ENCODE results near the gene ALOX15.
"Not testable (repeated sequence)": the region's sequence is repeated elsewhere in the genome, so short reads cannot be mapped to it uniquely, and the experiment has no call there.

The ALOX15 gene

GRCh38 chr17:4658478-4659305, 17.2 kb upstream of the ALOX15 start:
- DNase-seq (ENCODE audit: low read depth) = peak; percentile 64
- H3K4me3 ChIP-seq (ENCODE audit: low read depth, low read length) = no peak overlapping the region
- no peak for TF ChIP-seq MAX (IDR thresholded peaks at IDR 0.05; ENCODE audit: low read depth, low read length)
- no peak for TF ChIP-seq CTCF (IDR thresholded peaks at IDR 0.05; ENCODE audit: low read depth, low read length)
- no peak for TF ChIP-seq POLR2A (IDR thresholded peaks at IDR 0.05; ENCODE audit: extremely low read depth, insufficient read length)
- no peak for TF ChIP-seq MYC (IDR thresholded peaks at IDR 0.05; ENCODE audit: low read depth, low read length)

- no peak for DNase-seq (ENCODE audit: low read depth)
- no peak overlapping the region for H3K4me3 ChIP-seq (ENCODE audit: low read depth, low read length)
- TF ChIP-seq CTCF (IDR thresholded peaks at IDR 0.05; ENCODE audit: low read depth, low read length) = no peak
- no peak for TF ChIP-seq POLR2A (IDR thresholded peaks at IDR 0.05; ENCODE audit: extremely low read depth, insufficient read length)
- no peak for TF ChIP-seq MYC (IDR thresholded peaks at IDR 0.05; ENCODE audit: low read depth, low read length)
- TF ChIP-seq MAX (IDR thresholded peaks at IDR 0.05; ENCODE audit: low read depth, low read length) = no peak
Observed at GRCh38 chr17:4657678-4658077, 16.2 kb upstream of the ALOX15 start.

GRCh38 chr17:4655933-4656332, 14.5 kb upstream of the ALOX15 start:
- not testable (repeated sequence) for DNase-seq (ENCODE audit: low read depth); H3K4me3 ChIP-seq (ENCODE audit: low read depth, low read length)

- no peak overlapping the region for H3K4me3 ChIP-seq (ENCODE audit: low read depth, low read length)
- TF ChIP-seq POLR2A (IDR thresholded peaks at IDR 0.05; ENCODE audit: extremely low read depth, insufficient read length) = no peak
- TF ChIP-seq MAX (IDR thresholded peaks at IDR 0.05; ENCODE audit: low read depth, low read length) = no peak
- no peak for TF ChIP-seq MYC (IDR thresholded peaks at IDR 0.05; ENCODE audit: low read depth, low read length)
- no peak for TF ChIP-seq CTCF (IDR thresholded peaks at IDR 0.05; ENCODE audit: low read depth, low read length)
- DNase-seq (ENCODE audit: low read depth) = no peak
Observed at GRCh38 chr17:4652997-4653396, 11.5 kb upstream of the ALOX15 start.

GRCh38 chr17:4648741-4649140, 7.3 kb upstream of the ALOX15 start:
- TF ChIP-seq CTCF (IDR thresholded peaks at IDR 0.05; ENCODE audit: low read depth, low read length) = no peak
- no peak for TF ChIP-seq MYC (IDR thresholded peaks at IDR 0.05; ENCODE audit: low read depth, low read length)
- TF ChIP-seq MAX (IDR thresholded peaks at IDR 0.05; ENCODE audit: low read depth, low read length) = no peak
- TF ChIP-seq POLR2A (IDR thresholded peaks at IDR 0.05; ENCODE audit: extremely low read depth, insufficient read length) = no peak
- no peak overlapping the region for H3K4me3 ChIP-seq (ENCODE audit: low read depth, low read length)
- peak; percentile 24 for DNase-seq (ENCODE audit: low read depth)

GRCh38 chr17:4645642-4646041, 4.2 kb upstream of the ALOX15 start:
- no peak overlapping the region for H3K4me3 ChIP-seq (ENCODE audit: low read depth, low read length)
- no peak for TF ChIP-seq MYC (IDR thresholded peaks at IDR 0.05; ENCODE audit: low read depth, low read length)
- no peak for TF ChIP-seq CTCF (IDR thresholded peaks at IDR 0.05; ENCODE audit: low read depth, low read length)
- TF ChIP-seq POLR2A (IDR thresholded peaks at IDR 0.05; ENCODE audit: extremely low read depth, insufficient read length) = no peak
- no peak for TF ChIP-seq MAX (IDR thresholded peaks at IDR 0.05; ENCODE audit: low read depth, low read length)
- DNase-seq (ENCODE audit: low read depth) = no peak

All from NB4 (cell line).